BLaER1 treated with 17β-estradiol and CSF1 and Interleukin-3, amounts not matched to agents 10 nM and 100 nM (cell line): Measurements from ENCODE around the gene RNF130.

Experiments
- H3K27ac ChIP-seq, 11 experiments: shearing (Covaris generic); formaldehyde crosslinking; 2 replicates each; pipeline ENCODE4 v1.8.1; 2022
- H3K27me3 ChIP-seq, 11 experiments: shearing (Covaris generic); formaldehyde crosslinking; 2 replicates each; pipeline ENCODE4 v1.8.1; 2022
- H3K36me3 ChIP-seq, 11 experiments: shearing (Covaris generic); formaldehyde crosslinking; 2 replicates each; pipeline ENCODE4 v1.8.1; 2022
- H3K4me1 ChIP-seq, 10 experiments: shearing (Covaris generic); formaldehyde crosslinking; 2 replicates each; pipeline ENCODE4 v1.8.1; 2022
- H3K4me2 ChIP-seq, 11 experiments: shearing (Covaris generic); formaldehyde crosslinking; 2 replicates each; pipeline ENCODE4 v1.8.1; 2022
- H3K4me3 ChIP-seq, 10 experiments: shearing (Covaris generic); formaldehyde crosslinking; 2 replicates each; pipeline ENCODE4 v1.8.1; 2022
- H3K9ac ChIP-seq, 11 experiments: shearing (Covaris generic); formaldehyde crosslinking; 2 replicates each; pipeline ENCODE4 v1.8.1; 2022
- H3K9me3 ChIP-seq, 11 experiments: shearing (Covaris generic); formaldehyde crosslinking; replicated peaks in 1 of 11; 2 replicates each; pipeline ENCODE4 v1.8.1; 2022
- H4K20me1 ChIP-seq, 11 experiments: shearing (Covaris generic); formaldehyde crosslinking; 2 replicates each; pipeline ENCODE4 v1.8.1; 2022
- Cebpa-rat ChIP-seq, 11 experiments: shearing (Covaris generic); IDR thresholded peaks; 2 replicates each; pipeline ENCODE4 v1.8.1; 2022

The RNF130 gene

GRCh38 chr5:180104168-180104530 is 32.6 kb upstream of the RNF130 start:
- Histone ChIP-seq H3K4me1 (peaks cover 0 to 11% (median 3%) of the 10 kb centered on the region in 10 experiments; a peak in 10 of 20 replicates), H3K9ac (no peak overlapping the region), H3K27me3 (no peaks in the 10 kb centered on the region), H3K9me3 (peaks cover 31 to 52% (median 43%) of the 10 kb centered on the region in 11 experiments), H3K27ac (no peak overlapping the region), H3K36me3 (no peaks in the 10 kb centered on the region), H3K4me3 (no peak overlapping the region), H3K4me2 (no peak overlapping the region; a peak in 1 of 22 replicates), H4K20me1 (no peaks in the 10 kb centered on the region)
- no peak for TF ChIP-seq Cebpa-rat (IDR thresholded peaks at IDR 0.05)

- no peak for TF ChIP-seq Cebpa-rat (IDR thresholded peaks at IDR 0.05)
- Histone ChIP-seq H4K20me1 (no peaks in the 10 kb centered on the region), H3K27me3 (no peaks in the 10 kb centered on the region), H3K4me3 (no peak overlapping the region), H3K4me2 (no peak overlapping the region; a peak in 1 of 22 replicates), H3K4me1 (peaks cover 0 to 11% (median 7%) of the 10 kb centered on the region in 10 experiments; a peak in 10 of 20 replicates), H3K27ac (no peak overlapping the region), H3K9me3 (peaks cover 30 to 51% (median 41%) of the 10 kb centered on the region in 11 experiments), H3K36me3 (no peaks in the 10 kb centered on the region), H3K9ac (no peak overlapping the region)
Measured at GRCh38 chr5:180103487-180104167, 32.1 kb upstream of the RNF130 start.

GRCh38 chr5:180102636-180103035 is 31.1 kb upstream of the RNF130 start:
- Histone ChIP-seq H3K27ac (no peak overlapping the region), H3K4me3 (no peak overlapping the region), H3K36me3 (no peaks in the 10 kb centered on the region), H3K4me2 (no peak overlapping the region), H3K9me3 (peaks cover 20 to 41% (median 31%) of the 10 kb centered on the region in 11 experiments), H3K4me1 (peaks cover 0 to 11% (median 7%) of the 10 kb centered on the region in 10 experiments; a peak in 10 of 20 replicates), H4K20me1 (no peaks in the 10 kb centered on the region), H3K27me3 (no peaks in the 10 kb centered on the region), H3K9ac (no peak overlapping the region)
- no peak for TF ChIP-seq Cebpa-rat (IDR thresholded peaks at IDR 0.05)

- Histone ChIP-seq H3K27me3 (no peaks in the 10 kb centered on the region), H3K4me2 (no peak overlapping the region)
- no peak for TF ChIP-seq Cebpa-rat (IDR thresholded peaks at IDR 0.05)
Measured at GRCh38 chr5:180101451-180102105, 30.0 kb upstream of the RNF130 start.

DNA sequence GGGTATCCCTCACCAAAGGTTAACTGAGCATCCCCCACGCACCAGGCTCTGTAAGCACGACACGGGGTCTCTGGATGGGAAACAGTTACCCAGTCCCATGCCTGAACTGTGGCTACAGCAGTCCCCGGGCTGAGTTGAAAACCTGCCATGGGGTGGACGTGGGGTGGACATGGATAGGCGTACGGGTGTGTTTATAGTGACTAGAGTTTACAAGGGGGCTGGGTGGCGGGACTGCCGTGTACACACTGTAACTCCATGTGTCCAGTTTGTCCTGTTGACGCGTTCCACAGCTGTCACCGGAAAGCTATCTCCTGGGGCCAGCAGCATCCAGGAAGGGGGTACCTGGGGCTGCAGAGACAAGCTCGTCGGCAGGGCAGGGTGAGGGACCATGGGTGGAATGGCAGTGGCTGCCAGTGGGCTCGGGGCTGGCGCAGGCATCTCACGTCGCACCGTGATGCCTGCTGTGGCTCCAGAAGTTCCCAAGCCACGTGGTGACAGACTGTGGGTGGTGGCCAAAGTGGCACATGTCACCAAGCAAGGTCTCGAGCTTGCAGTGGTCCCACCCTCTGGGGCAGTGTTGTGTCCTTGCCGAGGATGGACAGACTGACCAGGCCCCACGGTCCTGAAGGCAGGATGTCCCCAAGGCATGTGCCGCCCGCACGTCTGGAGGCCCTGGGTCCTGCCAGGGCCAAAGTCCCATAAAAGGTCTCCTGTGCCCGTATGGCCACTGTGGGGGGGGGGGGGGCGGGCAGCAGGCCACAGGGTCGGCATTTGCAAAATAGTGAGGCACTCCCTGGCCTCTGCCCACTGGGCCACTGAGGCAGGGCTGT is 29.3 kb upstream of the RNF130 start:
- TF ChIP-seq Cebpa-rat (IDR thresholded peaks at IDR 0.05), result no peak
- Histone ChIP-seq H3K27ac (no peak overlapping the region), H3K9ac (no peak overlapping the region), H3K4me3 (no peak overlapping the region), H4K20me1 (no peaks in the 10 kb centered on the region), H3K27me3 (no peaks in the 10 kb centered on the region), H3K9me3 (peaks cover 2 to 28% (median 13%) of the 10 kb centered on the region in 11 experiments; a peak in 21 of 22 replicates), H3K4me1 (peaks cover 0 to 17% (median 8%) of the 10 kb centered on the region in 10 experiments; a peak in 11 of 20 replicates), H3K4me2 (no peak overlapping the region), H3K36me3 (no peaks in the 10 kb centered on the region)

More at GRCh38 chr5:180101451-180102105, 30.0 kb upstream of the RNF130 start:
- peaks cover 10 to 32% (median 20%) of the 10 kb centered on the region in 11 experiments for H3K9me3 ChIP-seq
- H3K9ac ChIP-seq, result no peak overlapping the region
- H3K4me1 ChIP-seq, result peaks cover 0 to 17% (median 7%) of the 10 kb centered on the region in 10 experiments; a peak in 11 of 20 replicates
- no peak overlapping the region for H3K27ac ChIP-seq
- no peaks in the 10 kb centered on the region for H4K20me1 ChIP-seq
- H3K36me3 ChIP-seq, result no peaks in the 10 kb centered on the region
- H3K4me3 ChIP-seq, result no peak overlapping the region

DNA sequence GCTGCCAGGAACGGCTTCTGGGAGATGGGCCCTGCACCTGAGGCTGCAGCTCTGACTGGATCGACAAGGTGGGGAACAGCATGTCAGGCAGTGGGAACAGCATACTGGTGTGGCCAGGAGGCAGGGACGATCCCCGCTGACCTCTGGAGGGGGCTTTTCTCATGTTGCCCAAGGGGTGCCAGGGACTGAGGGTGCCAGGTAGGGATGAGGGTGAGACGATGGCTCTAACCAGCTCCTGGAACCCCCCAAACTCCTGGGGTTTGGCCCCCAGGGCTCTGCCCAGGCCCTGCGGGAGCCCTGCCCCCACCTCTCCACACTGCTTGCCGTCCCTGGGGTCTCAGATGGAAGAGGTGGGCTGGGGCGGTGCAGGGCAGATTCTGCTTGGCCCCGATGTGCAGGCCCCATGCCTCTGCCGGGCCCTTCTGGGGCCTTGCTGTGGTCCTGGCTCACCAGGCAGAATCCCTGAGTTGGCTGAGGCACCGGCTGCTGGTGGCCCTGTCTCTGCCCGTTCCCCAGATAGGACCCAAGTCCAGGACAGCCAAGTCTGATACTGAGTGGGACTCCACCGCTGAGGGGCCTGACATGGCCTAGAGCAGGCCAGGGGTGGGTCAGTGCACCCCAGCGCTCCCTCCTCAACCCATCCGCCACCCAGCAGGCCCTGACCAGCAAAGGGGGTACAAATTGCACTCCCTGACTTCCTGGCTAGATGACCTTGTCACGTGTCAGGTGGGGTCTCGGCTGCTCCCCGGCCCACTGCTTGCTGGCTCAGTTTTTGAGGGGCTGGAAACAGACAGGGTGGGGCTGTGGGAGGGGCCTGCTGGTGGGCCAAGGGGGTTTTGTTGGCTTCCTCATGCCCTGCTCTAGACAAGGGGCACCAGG is 28.4 kb upstream of the RNF130 start:
- Histone ChIP-seq H4K20me1 (no peaks in the 10 kb centered on the region), H3K4me2 (no peak overlapping the region), H3K36me3 (no peaks in the 10 kb centered on the region), H3K9ac (0 out of 22 replicates have a peak overlapping the region, but pooled peaks of 1 of the 11 experiments have one; percentile 2), H3K27ac (no peak overlapping the region), H3K9me3 (peaks cover 3 to 23% (median 8%) of the 10 kb centered on the region in 11 experiments; a peak in 14 of 22 replicates), H3K4me1 (peaks cover 8 to 23% (median 15%) of the 10 kb centered on the region in 10 experiments; a peak in 16 of 20 replicates), H3K27me3 (no peaks in the 10 kb centered on the region), H3K4me3 (no peak overlapping the region)
- no peak for TF ChIP-seq Cebpa-rat (IDR thresholded peaks at IDR 0.05)

DNA sequence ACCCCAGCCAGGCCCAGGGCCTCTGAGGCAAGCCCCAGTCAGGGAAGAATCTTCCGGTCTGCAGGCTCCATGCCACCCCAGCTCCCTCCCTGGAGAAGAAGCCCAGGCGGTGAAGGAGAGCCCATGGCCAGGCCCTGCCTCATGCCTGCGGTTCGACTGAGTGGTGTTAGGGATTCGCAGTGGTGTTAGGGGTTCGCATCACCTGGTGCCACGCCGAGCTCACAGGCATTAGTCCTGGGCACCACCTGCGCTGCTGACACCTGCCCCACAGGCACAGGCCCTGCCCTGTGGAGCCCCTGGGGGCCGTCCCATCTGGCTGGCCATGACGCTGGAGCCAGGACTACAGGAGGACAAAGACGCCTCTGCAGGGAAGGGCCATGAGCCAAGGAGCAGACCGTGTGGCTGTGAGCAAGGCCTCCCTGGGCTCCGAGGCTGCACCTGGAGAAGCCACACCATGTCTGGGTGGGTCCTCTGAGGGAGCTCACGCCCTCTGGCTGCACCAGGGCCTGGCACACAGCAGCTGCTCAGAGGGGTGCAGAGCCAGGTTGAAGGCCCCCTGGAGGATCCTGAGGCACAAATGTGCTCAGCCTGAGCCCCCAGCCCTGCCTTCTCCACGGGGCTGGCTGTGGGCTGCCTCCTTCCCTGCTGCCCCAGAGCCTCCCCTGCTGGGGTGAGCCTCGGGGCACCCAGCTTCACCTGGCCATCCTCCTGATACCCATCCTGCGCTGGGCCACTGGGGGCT is 27.6 kb upstream of the RNF130 start:
- H3K4me3 ChIP-seq, result no peak overlapping the region
- no peaks in the 10 kb centered on the region for H3K27me3 ChIP-seq
- TF ChIP-seq Cebpa-rat (IDR thresholded peaks at IDR 0.05), result no peak
- H3K4me1 ChIP-seq, result peaks cover 10 to 29% (median 19%) of the 10 kb centered on the region in 10 experiments
- H3K9me3 ChIP-seq, result peaks cover 0 to 20% (median 6%) of the 10 kb centered on the region in 11 experiments; a peak in 13 of 22 replicates
- H3K9ac ChIP-seq, result no peak overlapping the region; a peak in 1 of 22 replicates
- no peak overlapping the region for H3K27ac ChIP-seq
- H4K20me1 ChIP-seq, result no peaks in the 10 kb centered on the region
- no peaks in the 10 kb centered on the region for H3K36me3 ChIP-seq
- peak overlapping the region in 3 of 11 experiments; percentile 2 to 18 (median 9); a peak in 2 of 22 replicates for H3K4me2 ChIP-seq

- Histone ChIP-seq H3K9ac (no peak overlapping the region), H3K36me3 (no peaks in the 10 kb centered on the region), H3K4me2 (no peak overlapping the region), H3K27me3 (no peaks in the 10 kb centered on the region), H3K9me3 (peaks cover 0 to 18% (median 6%) of the 10 kb centered on the region in 11 experiments; a peak in 13 of 22 replicates), H3K27ac (no peak overlapping the region), H3K4me3 (no peak overlapping the region), H3K4me1 (peaks cover 16 to 33% (median 26%) of the 10 kb centered on the region in 10 experiments), H4K20me1 (no peaks in the 10 kb centered on the region)
- TF ChIP-seq Cebpa-rat (IDR thresholded peaks at IDR 0.05), result no peak
Measured at GRCh38 chr5:180098526-180098925, 27.0 kb upstream of the RNF130 start.
